RWPE2 (cell line): ENCODE data around the gene OTOA.

Experiments used
- ATAC-seq: fragments of 200-7000 bp; cut with Tn5 transposase; 3 replicates; pipeline ENCODE4 v1.9.1; 2021; ENCODE audit warnings: low read depth
- DNase-seq: peaks from one replicate; pipeline ENCODE4 v3.0.0-alpha.2; 2020; ENCODE audit warnings: low spot score
- H3K27ac ChIP-seq: fragments of 450-650 bp; 2 replicates; pipeline ENCODE4 v1.5.1; 2017; ENCODE audit warnings: mild to moderate bottlenecking; ENCODE audit not compliant: poor library complexity, severe bottlenecking
- H3K27me3 ChIP-seq: fragments of 250-450 bp; sonication (Bioruptor Pico); 2 replicates; pipeline ENCODE4 v1.5.1; 2021; ENCODE audit warnings: mild to moderate bottlenecking, moderate library complexity; ENCODE audit not compliant: insufficient read depth, poor library complexity, severe bottlenecking
- H3K36me3 ChIP-seq: fragments of 250-450 bp; sonication (Bioruptor Pico); 2 replicates; pipeline ENCODE4 v1.5.1; 2020; ENCODE audit warnings: low read depth, mild to moderate bottlenecking, moderate library complexity
- H3K4me1 ChIP-seq: fragments of 250-450 bp; sonication (Bioruptor Pico); 2 replicates; pipeline ENCODE4 v1.5.1; 2021; ENCODE audit warnings: mild to moderate bottlenecking, moderate library complexity; ENCODE audit not compliant: insufficient read depth, poor library complexity, severe bottlenecking
- H3K4me3 ChIP-seq: fragments of 250-450 bp; sonication (Bioruptor Pico); 2 replicates; pipeline ENCODE4 v1.5.1; 2021; ENCODE audit warnings: mild to moderate bottlenecking, moderate library complexity; ENCODE audit not compliant: severe bottlenecking
- H3K9me3 ChIP-seq: fragments of 250-450 bp; sonication (Bioruptor Pico); 2 replicates; pipeline ENCODE4 v1.5.1; 2021; ENCODE audit warnings: mild to moderate bottlenecking, moderate library complexity; ENCODE audit not compliant: severe bottlenecking
- CTCF ChIP-seq: fragments of 450-650 bp; IDR thresholded peaks from one replicate; pipeline ENCODE4 v1.5.1; 2017; ENCODE audit warnings: mild to moderate bottlenecking, moderate library complexity; ENCODE audit not compliant: poor library complexity, severe bottlenecking

The OTOA gene

GRCh38 chr16:21663889-21664647, at the start of gene OTOA:
TSS of gene OTOA (plus strand) at chr16:21663968. CDS start at chr16:21678515, 14,547 bp downstream.
- no peak for DNase-seq
- Histone ChIP-seq H3K9me3 (no peaks in the 10 kb centered on the region), H3K36me3 (no peaks in the 10 kb centered on the region), H3K27me3 (no peaks in the 10 kb centered on the region), H3K4me3 (no peak within 1 kb of the TSS), H3K27ac (no peak within 1 kb of the TSS), H3K4me1 (no peaks in the 10 kb centered on the region)
- peak; percentile 48 for ATAC-seq
- TF ChIP-seq CTCF: no peak

- ATAC-seq (no peak), DNase-seq (no peak)
- H3K9me3 ChIP-seq: no peaks in the 10 kb centered on the region
- H3K36me3 ChIP-seq: peaks cover 25% of the 10 kb centered on the region
- H3K27me3 ChIP-seq: no peaks in the 10 kb centered on the region
- H3K4me1 ChIP-seq: peaks cover 24% of the 10 kb centered on the region
- no peak overlapping the region for H3K4me3 ChIP-seq
- H3K27ac ChIP-seq: no peak overlapping the region
- no peak for TF ChIP-seq CTCF
These were observed 48.9 kb upstream of the OTOA start for GRCh38 chr16:21614896-21615295.

GRCh38 chr16:21617607-21618006, 46.2 kb upstream of the OTOA start:
- Histone ChIP-seq H3K4me1 (no peaks in the 10 kb centered on the region), H3K9me3 (no peaks in the 10 kb centered on the region), H3K36me3 (peaks cover 44% of the 10 kb centered on the region), H3K4me3 (no peak overlapping the region), H3K27me3 (no peaks in the 10 kb centered on the region), H3K27ac (no peak overlapping the region)
- ATAC-seq: no peak
- no peak for TF ChIP-seq CTCF
- no peak for DNase-seq

DNA sequence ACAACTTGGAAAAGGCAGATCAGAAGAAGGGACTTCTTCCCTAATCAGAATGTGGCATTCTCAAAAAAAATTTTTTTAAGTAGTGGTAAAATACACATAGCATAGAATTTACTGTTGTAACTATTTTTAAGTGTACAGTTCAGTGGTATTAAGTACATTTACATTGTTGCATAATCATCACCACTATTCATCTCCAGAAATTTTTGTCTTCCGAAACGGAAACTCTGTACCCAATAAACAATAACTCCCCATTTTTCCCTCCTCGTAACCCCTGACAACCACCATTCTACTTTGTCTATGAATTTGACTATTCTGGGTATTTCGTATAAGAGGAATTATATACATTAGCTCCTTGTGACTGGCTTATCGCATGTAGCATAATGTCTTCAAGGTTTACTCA, 45.5 kb upstream of the OTOA start:
- H3K4me1 ChIP-seq: no peaks in the 10 kb centered on the region
- no peaks in the 10 kb centered on the region for H3K9me3 ChIP-seq
- no peak overlapping the region for H3K4me3 ChIP-seq
- TF ChIP-seq CTCF: no peak
- H3K27ac ChIP-seq: no peak overlapping the region
- ATAC-seq (no peak), DNase-seq (no peak)
- no peaks in the 10 kb centered on the region for H3K27me3 ChIP-seq
- peaks cover 47% of the 10 kb centered on the region for H3K36me3 ChIP-seq

DNA sequence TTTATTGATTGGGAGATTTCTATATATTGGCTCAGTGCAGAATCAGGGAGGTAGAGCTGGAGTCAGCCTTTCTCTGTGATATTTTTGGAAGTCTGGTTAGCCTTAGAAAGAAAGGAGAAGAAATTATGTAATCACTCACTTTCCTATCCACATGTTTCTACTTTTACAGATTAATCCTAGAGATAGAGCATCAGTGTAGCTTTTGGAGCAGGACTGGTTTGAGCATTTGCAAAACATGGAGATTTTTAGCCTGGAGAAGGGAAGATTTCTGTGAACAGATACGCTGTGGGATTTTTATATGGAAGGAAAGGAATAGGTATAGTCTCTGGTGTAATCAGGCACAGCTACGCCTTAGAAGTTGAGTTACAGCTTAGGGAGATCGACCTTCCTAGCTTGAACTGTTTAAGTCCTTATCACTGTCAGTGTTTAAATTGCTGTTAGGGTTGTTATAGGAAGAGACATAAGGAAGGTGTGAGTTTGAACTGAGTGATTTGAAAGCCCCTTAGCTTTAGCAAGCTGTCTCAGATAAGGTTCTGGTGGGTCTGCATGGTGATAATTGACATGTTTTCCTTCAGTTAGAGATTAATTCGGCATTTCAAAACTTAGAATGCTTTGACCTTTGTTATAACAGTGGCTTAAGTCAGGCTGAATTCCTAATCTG, 43.9 kb upstream of the OTOA start:
- no peak overlapping the region for H3K4me3 ChIP-seq

More for the DNA sequence above, 43.9 kb upstream of the OTOA start:
- no peaks in the 10 kb centered on the region for H3K4me1 ChIP-seq
- ATAC-seq (no peak), DNase-seq (no peak)
- H3K27me3 ChIP-seq: no peaks in the 10 kb centered on the region
- H3K36me3 ChIP-seq: peaks cover 53% of the 10 kb centered on the region
- no peak for TF ChIP-seq CTCF
- no peaks in the 10 kb centered on the region for H3K9me3 ChIP-seq
- H3K27ac ChIP-seq: no peak overlapping the region
